ENCODE results near the gene PIM3.
"Not testable (repeated sequence)": the region's sequence is repeated elsewhere in the genome, so short reads cannot be mapped to it uniquely, and the experiment has no call there.

PIM3 gene

DNA sequence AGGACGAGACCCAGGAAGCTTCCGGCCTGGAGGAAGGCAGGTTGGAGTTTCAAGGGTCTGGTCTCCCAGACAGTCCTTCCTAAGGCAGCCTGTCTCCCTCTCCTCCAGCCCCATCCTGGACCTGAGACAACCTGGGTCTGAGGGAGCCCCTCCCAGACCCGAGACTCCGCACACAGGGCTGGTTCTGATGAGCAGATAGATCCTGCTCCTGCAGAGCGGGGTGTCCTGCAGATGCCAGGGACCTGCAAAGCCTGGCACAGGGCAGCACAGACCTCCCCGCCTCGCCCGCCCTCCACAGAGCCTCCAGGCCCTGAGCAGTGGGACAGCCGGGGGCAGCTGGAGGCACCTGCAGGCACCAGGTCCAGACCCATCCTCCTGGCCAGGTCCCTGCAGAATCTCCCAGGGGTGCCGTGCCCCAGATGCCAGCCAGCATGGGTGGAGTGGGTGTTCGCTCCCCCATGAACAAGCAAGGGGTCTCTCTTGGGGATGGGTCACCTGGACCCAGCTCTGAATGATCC is 7.8 kb downstream of the PIM3 start:
- no peak for DNase-seq (ENCODE audit: low spot score)

DNA sequence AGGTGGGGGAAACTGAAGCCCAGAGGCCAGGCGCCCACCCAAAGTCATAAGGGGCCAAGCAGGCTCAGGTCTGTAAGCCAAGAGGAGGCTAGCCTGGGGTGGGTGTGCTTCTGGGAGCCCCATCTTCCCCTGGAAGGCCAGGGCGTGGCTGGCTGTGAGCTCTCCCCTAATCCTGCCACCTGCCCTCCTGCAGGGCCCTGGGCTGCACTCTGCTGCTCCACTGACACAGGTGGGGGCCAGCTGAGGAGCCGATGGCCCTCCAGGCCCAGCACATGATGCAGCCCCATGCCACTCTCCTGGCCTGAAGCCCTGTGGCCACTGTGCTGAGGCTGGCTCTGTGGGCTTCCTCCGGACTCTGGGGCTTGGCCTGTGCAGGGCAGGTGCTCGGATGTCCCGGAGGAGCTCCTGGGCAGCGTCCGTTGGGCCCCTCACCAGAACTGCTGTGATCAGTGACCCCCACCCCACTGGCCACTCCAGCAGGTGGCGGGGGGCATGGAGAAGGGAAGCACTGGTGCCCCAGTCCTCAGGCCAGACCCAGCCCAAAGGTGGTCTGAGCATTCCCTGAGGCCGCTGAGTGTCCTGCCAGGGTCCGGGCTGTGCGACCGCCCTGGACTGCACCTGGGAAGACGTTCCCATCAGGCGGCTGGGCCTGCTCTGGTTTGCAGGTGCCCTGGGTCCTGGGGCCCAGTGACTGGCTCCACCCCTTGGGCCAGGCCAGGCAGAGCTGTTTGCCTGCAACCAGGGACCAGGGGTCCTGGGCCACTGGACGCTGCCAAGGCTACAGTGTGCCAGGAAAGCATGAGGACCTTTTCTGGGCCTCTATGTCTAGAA is 8.5 kb downstream of the PIM3 start:
- no peak for DNase-seq (ENCODE audit: low spot score)

DNA sequence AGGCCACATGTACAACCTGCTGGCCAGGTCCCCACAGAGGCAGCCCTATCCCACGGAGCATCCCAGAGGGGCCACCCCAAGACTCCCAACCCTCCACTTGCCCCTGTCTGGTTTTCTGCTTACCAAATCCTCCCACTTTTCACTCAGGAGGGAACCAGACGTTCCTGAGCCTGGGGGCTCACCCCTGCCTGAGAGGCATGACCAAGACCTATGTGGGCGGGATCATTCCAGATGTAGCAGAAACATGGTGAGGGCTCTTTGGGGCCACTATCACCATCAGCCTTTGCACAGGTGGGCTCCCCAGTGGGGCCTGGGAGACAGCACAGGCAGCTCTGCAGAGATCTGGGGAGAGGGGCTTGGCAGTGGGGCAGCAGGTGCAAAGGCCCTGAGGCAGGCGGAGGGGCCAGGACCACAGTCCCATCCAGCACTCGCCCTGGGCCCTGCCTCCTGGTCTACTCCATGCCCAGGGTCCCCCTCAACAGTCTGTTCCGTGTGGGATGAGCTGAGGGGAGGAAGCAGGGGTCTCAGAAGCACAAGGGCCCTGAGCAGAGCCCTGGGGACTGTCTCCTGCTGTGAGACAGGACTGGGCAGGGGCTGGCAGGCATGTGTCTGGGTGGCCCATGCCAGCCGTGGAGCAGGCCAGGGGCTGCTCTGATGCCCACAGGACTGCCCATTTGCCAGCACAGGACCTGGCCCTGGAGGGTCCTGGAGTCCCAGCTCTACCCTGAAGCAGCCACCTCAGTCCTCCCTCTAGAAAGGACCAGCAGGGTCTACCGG is 9.4 kb downstream of the PIM3 start:
- no peak for DNase-seq (ENCODE audit: low spot score)

DNA sequence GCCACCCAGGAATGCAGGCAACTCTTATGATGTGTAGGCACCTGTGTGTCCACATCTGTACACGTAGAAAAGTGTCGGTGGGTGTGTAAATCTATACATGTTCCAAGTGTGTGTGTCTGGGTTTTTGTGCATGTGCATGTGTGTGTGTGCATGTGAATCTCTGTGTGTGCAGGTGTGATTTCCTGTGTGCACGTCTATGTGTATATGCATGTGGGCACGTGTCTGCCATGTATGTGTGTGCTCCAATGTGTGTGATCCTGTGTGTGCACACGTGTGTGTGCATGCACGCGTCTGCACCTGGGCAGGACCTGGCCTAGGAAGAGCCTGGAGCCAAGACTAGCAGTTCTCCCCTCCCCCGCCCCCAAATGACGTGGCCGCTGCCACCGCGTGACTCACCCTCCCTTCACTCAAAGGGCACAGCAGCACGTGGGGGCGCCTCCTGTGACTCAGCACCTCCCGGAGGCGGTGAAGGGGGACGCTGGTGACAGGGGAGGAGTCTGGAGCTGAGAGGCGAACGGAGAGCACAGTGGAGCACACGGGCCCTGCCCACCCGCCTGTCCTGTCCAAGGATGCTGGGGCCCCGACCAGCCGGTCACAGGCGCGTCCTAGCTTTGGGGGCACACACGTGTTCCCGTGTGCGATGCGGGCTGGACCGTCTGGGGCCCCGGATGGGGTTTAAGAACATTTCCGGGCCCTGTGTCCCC is 10.1 kb downstream of the PIM3 start:
- peak; percentile 95 for DNase-seq (ENCODE audit: low spot score)

DNA sequence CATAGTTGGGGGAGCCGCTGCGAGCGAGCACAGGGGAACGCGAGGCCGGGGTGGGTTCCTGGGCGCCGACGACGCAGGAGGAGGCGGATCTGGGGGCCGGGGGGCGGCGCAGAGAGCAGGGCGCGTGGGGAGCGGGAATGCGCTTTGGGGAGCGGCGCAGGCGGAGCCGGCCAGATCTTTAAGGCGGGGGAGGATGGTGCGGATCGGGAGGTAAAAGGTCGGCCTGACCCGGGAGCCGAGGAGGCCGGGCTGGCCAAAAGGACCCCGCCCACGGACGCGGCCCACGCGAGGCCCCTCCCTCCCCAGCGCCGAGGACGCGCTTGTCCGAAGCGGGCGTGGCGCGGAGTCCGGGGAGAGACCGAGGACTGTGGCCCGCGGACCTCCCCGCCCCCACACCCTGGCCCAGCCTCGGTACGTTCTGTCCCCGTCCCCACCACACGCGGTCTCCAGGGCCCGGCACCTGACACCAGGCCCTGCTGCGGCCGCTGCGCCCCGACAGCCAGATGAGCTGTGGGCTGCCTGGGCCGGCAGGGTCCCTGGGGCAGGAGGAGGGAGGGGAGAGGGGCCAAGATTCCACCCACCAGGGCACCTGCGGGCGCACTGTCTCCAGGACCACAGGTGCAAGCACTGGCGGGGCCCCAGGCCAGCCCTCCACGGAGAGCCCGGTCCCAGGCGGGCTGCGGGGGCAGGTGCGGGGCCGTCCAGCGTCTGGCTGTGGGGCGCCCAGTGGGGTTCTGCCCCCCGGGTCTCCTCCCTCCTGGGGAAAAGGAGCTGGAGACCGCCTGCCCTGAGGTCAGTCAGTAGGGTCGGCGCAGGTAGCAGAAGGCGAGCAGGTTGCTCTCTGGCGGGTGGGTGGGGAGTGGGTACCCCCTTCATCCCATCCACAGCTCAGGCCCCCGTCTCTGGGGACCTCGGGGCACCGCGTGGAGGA is 10.9 kb downstream of the PIM3 start:
- peak; percentile 74 for DNase-seq (ENCODE audit: low spot score)

DNA sequence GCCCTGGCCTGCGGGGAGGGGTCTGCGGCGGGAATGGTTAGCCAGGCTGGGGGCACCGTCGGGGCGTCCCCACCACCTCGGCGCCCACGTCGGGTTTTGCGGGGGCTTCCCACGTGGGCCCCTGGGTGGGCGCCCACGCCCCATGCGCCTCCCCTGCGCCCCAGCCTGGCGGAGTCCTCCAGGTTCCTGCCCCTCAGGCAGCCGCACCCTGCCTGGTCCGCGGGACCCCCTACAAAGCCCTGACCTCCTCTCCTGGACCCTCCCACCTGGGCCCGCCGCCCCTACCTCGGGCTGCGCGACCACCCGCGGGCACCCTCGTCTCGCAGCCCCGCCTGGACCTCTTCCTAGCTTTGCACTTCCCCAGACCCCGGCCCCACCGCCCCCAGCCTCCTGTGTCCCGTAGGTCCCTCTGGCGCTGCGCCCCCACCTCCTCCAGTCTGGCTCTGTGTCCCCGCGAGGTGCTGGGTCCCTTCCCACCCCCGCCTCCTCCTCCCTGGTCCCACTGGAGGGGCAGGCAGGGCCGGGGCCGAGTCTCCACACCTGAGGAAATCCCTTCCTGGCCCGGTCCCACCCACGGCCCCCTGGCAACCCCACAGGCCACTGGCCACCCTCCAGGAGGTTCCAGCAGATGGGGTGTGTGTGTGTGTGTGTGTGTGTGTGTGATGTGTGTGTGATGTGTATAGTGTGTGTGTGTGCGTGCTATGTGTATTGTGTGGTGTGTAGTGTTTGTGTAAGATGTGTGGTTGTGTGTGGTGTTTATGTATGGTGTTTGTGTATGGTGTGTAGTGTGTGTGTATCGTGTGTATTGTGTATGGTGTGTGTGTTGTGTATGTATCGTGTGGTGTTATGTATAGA is 11.8 kb downstream of the PIM3 start:
- DNase-seq (ENCODE audit: low spot score) = no peak

DNA sequence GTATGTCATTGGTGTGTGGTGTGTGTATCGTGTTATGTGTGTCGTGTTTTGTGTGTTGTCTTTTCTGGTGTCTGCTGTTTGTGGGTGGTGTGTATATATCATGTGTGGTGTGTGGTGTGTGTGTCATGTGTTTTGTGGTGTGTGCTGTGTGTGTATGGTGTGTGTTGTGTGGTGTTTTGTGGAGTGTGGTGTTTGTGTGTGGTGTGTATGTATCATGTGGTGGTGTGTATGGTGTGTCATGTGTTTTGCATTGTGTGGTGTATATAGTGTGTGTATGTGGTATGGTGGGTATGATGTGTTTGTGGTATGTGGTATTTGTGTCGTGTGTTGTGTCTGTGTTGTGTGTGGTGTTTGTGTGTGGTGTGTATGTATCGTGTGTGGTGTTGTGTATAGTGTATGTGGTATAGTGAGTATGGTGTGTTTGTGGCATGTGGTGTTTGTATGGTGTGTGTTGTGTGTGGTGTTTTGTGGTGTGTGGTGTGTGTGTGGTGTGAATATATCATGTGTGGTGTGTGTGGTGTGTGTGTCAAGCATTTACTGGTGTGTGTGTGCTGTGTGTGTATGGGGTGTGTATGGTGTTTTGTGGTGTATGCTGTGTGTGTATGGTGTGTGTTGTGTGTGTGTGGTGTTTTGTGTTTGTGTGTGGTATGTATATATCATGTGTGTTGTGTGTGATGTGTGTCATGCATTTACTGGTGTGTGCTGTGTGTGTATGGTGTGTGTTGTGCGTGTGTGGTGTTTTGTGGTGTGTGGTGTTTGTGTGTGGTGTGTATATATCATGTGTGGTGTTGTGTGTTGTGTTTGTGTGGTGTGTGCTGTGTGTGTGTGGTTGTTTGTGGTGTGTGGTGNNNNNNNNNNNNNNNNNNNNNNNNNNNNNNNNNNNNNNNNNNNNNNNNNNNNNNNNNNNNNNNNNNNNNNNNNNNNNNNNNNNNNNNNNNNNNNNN is 12.7 kb downstream of the PIM3 start:
- no peak for DNase-seq (ENCODE audit: low spot score)

DNA sequence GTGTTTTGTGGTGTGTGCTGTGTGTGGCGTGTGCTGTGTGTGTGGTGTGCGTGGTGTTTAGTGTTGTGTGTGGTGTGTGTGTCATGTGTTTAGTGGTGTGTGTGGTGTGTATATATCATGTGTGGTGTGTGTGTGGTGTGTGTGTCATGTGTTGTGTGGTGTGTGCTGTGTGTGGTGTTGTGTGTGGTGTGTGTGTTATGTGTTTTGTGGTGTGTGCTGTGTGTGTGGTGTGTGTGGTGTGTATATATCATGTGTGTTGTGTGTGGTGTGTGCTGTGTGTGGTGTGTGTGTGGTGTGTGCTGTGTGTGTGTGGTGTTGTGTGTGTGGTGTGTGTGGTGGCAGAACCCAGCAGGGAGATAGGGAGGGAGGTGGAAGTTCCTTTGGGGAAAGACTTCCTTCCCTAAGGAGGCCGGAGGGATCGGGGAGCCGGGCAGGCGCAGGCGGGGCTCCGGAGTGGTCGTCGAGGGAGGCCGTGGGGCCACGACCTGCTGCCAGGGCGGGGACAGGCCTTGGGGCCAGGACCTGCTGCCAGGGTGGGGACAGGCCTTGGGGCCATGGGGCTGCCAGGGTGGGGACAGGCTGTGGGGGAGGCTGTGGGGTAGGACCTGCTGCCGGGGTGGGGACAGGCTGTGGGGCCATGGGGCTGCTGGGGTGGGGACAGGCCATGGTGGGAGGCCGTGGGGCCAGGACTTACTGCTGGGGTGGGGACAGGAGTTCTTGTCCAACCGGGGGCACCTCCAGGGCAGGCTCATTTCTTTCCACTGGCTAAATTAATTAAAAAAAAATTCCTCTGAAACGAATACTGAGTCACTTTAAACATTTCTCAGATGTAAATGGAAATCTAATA is 15.2 kb downstream of the PIM3 start:
- no peak for DNase-seq (ENCODE audit: low spot score)

DNA sequence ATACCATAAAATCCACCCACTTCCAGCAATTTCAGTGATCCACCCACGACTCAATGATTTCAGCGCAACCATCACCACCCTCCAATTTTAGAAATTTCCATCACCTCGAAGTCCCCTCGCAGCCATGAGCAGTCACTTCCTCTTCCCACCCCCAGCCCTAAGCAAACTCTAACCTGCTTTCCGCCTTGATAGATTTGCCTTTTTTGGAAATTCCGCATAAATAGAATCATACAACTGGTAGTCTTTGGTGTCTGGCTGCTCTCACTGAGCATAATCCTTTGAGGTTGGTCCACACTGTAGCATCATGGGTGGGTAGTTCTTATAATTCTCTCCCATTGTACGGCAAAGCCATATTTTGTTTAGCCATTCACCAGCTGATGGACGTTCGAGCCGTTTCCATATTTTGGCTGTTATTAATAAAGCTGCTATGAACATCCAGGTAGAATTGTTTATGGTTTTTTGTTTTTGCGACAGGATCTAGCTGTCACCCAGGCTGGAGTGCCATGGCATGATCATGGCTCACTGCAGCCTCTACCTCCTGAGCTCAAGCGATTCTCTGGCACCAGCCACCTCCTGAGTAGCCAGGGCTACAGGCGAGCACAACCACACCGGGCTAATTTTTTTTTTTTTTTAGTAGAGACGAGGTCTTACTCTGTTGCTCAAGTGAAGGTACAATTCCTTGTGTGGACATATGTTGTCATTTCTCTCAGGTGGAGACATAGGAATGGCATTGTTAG is 16.0 kb downstream of the PIM3 start:
- no peak for DNase-seq (ENCODE audit: low spot score)

DNA sequence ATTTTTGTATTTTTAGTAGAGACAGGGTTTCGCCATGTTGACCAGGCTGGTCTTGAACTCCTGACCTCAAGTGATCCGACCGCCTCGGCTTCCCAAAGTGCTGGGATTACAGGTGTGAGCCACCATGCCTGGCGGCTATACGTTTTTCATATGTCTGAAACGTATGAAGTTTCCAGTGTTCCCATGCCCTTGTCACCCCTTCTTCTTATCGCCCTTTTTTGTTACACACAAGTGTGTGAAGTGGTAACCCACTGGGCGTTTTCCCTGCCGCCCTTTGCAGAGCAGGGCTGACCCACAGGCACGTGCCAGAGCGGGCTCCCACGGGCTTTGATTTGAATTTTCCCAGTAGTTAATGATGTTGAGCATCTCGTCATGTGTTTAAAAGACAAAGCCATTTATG is 17.0 kb downstream of the PIM3 start:
- DNase-seq (ENCODE audit: low spot score) = no peak

DNA sequence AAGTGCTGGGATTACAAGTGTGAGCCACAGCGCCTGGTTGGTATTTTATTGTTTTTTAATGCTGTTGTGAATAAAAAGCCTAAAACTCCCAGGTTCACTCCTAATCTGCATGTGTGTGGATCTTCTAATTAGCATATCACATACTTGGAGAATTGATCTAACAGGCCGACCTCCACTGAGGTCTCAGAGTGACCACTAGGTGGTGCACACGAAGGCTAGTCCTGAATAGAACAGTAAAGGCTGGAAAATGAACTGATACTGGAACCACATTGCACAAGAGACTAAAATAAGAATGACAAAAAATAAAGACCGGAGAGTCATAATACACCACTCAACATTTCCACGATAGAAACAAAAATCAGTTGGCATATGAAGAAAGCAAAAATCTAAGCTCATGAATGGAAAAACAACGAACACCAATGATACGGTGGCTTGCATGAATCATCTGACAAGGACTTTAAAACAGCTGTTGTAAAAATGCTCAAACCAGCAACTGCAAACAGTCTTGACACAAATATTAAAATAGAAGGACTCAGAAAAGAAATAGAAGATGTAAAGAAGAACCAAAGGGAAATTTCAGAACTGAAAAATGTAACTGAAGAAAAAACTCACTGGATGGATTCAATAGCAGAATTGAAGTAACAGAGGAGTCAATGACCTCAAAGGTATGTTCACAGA is 19.2 kb downstream of the PIM3 start:
- DNase-seq (ENCODE audit: low spot score) = peak; percentile 87

DNA sequence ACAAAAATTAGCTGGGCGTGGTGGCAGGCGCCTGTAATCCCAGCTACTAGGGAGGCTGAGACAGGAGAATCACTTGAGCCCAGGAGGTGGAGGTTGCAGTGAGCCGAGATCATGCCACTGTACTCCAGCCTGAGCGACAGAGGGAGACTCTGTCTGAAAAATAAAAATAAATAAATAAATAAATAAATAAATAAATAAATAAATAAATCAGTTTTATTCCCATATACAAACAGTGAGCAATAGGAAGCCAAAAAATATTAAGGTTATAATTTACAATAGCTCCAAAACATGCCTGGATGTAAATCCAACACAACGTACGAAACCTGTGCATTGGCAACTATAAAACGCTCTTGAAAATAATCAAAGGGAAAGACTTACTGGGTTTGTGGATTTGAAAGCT is 21.2 kb downstream of the PIM3 start:
- not testable (repeated sequence) for DNase-seq (ENCODE audit: low spot score)

DNA sequence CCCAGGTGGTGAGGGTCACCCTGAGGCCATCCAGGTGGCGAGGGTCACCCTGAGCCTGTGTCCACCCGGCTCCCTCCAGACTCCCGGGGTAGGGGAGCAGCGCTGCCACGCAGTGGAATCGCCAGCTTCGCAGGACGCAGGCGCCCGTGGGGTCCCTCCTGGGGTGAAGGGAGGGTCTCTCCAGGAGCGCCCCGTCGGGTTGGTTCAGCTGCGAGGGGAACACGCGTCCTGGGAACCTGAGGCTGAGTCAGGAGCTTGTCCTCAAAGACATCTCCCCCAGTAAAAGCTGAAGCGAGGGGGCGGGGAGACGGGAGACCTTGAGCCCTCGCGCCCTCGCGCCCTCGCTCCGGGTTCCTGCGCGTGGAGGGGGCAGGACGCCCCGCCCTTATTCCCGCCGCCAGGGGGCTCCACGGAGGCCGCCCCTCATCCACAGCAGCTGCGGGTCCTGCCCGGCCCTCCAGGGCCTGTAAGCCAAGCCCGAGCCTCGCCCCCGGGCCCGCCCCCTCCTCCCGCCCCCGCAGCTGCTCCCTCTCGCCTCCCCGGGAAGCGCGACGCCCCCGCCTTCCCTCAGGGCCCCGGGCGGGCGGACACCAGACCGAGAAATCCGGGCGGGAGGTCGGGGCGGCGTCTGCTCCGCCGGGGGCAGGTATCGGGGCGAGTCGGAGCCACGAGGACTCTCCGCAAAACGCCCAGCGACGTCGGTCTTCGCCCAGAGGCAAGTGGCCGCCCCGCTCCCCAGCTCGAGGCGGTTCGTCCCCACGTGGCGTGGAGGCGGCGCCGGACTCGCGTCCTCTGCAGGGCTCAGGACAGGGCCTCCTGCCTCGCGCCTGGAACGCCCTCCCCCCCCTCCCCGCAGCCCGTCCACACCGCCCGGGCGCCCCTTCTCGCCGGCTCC is 22.8 kb downstream of the PIM3 start:
- DNase-seq (ENCODE audit: low spot score) = no peak

DNA sequence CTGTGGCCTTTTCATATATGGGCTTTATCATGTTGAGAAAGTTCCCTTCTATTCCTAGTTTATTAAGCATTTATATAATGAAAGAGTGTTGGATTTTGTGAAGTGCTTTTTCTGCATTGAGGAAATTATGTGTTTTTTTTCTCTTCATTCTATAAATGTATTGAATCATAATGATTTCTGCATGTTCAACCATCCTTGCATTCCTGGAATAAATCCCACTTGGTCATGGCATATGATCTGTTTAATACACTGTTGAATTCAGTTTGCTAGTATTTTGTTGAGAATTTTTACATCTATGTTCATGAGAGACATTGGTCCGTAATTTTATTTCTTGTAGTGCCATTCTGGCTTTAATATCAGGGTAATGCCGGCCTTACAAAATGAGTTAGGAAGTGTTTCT is 25.8 kb downstream of the PIM3 start:
- no peak for DNase-seq (ENCODE audit: low spot score)

DNA sequence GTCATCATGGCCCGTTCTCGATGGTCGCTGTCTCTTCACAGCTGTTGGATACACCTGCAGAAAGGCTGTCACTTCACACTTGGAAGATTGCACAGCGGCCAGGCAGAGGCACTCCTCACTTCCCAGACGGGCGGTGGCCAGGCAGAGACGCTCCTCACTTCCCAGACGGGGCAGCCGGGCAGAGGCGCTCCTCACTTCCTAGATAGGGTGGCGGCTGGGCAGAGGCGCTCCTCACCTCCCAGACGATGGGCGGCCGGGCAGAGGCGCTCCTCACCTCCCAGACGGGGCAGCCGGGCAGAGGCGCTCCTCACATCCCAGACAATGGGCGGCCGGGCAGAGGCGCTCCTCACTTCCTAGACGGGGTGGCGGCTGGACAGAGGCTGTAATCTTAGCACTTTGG is 29.3 kb downstream of the PIM3 start:
- DNase-seq (ENCODE audit: low spot score) = not testable (repeated sequence)

DNA sequence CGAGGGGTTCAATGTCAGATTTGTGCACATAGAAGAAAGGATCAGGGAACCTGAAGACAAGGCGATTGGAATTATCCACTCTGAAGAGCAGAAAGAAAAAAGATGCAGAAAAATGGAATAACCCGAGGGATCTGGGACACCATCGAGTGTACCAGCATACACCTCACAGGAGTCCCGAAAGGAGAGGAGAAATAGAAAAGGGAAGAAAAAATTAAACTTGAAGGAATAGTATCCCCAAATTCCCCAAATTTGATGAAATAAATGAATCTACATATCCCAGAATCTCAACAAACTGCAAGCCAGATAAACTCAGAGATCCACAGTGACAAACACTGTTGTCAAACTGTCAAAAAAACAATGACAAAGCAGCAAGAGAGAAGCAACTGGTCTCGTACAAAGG is 30.6 kb downstream of the PIM3 start:
- DNase-seq (ENCODE audit: low spot score) = no peak

Measured in HuH-7 (cell line).